CD14-positive monocyte (primary cell): Measurements from ENCODE around the gene MAP1S. TPM values are rescaled to one million over a fixed set of nuclear protein-coding genes. Genes with fewer than 3 reads are reported as not detected.
A peak's percentile ranks its signal among the peaks of the same experiment; 100 is the strongest.

Experiments
- DNase-seq, 3 donors: peaks; one replicate each; pipeline ENCODE4 v3.0.0-alpha.2; 2011 to 2022
- H2AFZ ChIP-seq: 2 replicates; pipeline ENCODE4 v1.6.0; 2012; ENCODE audit warnings: mild to moderate bottlenecking, low read depth, low read length, inconsistent platforms; ENCODE audit not compliant: insufficient read depth, poor library complexity, severe bottlenecking
- H3K27ac ChIP-seq, 2 donors: 1 replicate in 1 of 2; 2 replicates in 1 of 2; pipeline ENCODE4 v1.5.1; 2012 to 2013; ENCODE audit warnings: low read length in 2 of 2, control low read depth in 1 of 2, inconsistent platforms in 1 of 2, low read depth in 1 of 2, mild to moderate bottlenecking in 1 of 2
- H3K27me3 ChIP-seq, 2 donors: one replicate each; pipeline versions ENCODE4 v1.6.0 to v1.6.1; 2011 to 2013; ENCODE audit warnings: low read length in 2 of 2; ENCODE audit not compliant: control insufficient read depth in 2 of 2, insufficient read depth in 2 of 2
- H3K36me3 ChIP-seq, 2 donors: replicated peaks in 1 of 2; 1 replicate in 1 of 2; 2 replicates in 1 of 2; pipeline versions ENCODE4 v1.5.1 to v1.6.1; 2012 to 2013; ENCODE audit warnings: low read length in 2 of 2, control low read depth in 1 of 2, inconsistent platforms in 1 of 2, mild to moderate bottlenecking in 1 of 2; ENCODE audit not compliant: insufficient read depth in 2 of 2, control insufficient read depth in 1 of 2
- H3K4me1 ChIP-seq, 2 donors: 1 replicate in 1 of 2; 2 replicates in 1 of 2; pipeline versions ENCODE4 v1.5.1 to v1.6.1; 2012 to 2013; ENCODE audit warnings: low read length in 2 of 2, control low read depth in 1 of 2, inconsistent platforms in 1 of 2, mild to moderate bottlenecking in 1 of 2, moderate library complexity in 1 of 2; ENCODE audit not compliant: insufficient read depth in 2 of 2, control insufficient read depth in 1 of 2
- H3K4me2 ChIP-seq: replicated peaks from 2 replicates; pipeline ENCODE3; 2012; ENCODE audit warnings: low read length, moderate library complexity, mild to moderate bottlenecking; ENCODE audit not compliant: poor library complexity, severe bottlenecking; ENCODE audit errors: extremely low read depth
- H3K4me3 ChIP-seq, 3 experiments: fragments of 200-600 bp in 1 of 3; sonication (generic) in 1 of 3; replicated peaks in 1 of 3; 1 replicate in 2 of 3; 2 replicates in 1 of 3; pipeline ENCODE4 v1.5.1; 2011 to 2013; ENCODE audit warnings: low read length in 3 of 3, mild to moderate bottlenecking in 3 of 3, control low read depth in 2 of 3, low read depth in 2 of 3, inconsistent platforms in 1 of 3, moderate library complexity in 1 of 3
- H3K79me2 ChIP-seq: 2 replicates; pipeline ENCODE4 v1.6.0; 2012; ENCODE audit warnings: mild to moderate bottlenecking, control low read depth, inconsistent platforms, low read length, moderate library complexity; ENCODE audit not compliant: insufficient read depth
- H3K9ac ChIP-seq: 2 replicates; pipeline ENCODE4 v1.6.0; 2017; ENCODE audit warnings: low read length, mild to moderate bottlenecking; ENCODE audit not compliant: insufficient read depth, poor library complexity, severe bottlenecking
- H3K9me3 ChIP-seq, 2 donors: replicated peaks in 1 of 2; 1 replicate in 1 of 2; 2 replicates in 1 of 2; pipeline versions ENCODE4 v1.5.1 to v1.6.1; 2012 to 2013; ENCODE audit warnings: low read length in 2 of 2, control low read depth in 1 of 2; ENCODE audit not compliant: control insufficient read depth in 1 of 2, insufficient read depth in 1 of 2
- H4K20me1 ChIP-seq: 2 replicates; pipeline ENCODE4 v1.6.0; 2012; ENCODE audit warnings: mild to moderate bottlenecking, low read length, control low read depth, moderate library complexity; ENCODE audit not compliant: insufficient read depth
- H3K27ac Mint-ChIP-seq, 7 donors: one replicate each; pipeline ENCODE4 v1.8.0; 2020; ENCODE audit warnings: mild to moderate bottlenecking in 7 of 7, mixed read lengths in 7 of 7, moderate library complexity in 6 of 7, inconsistent platforms in 2 of 7
- H3K27me3 Mint-ChIP-seq, 3 donors: one replicate each; pipeline ENCODE4 v1.8.0; 2021 to 2022; ENCODE audit warnings: low read depth in 3 of 3, mild to moderate bottlenecking in 3 of 3, mixed read lengths in 3 of 3, moderate library complexity in 3 of 3, inconsistent platforms in 1 of 3
- H3K36me3 Mint-ChIP-seq, 2 donors: one replicate each; pipeline ENCODE4 v1.8.0; 2020; ENCODE audit warnings: mixed read lengths in 2 of 2, inconsistent platforms in 1 of 2, mild to moderate bottlenecking in 1 of 2
- H3K4me1 Mint-ChIP-seq: one replicate; pipeline ENCODE4 v1.8.0; 2020; ENCODE audit warnings: mild to moderate bottlenecking, mixed read lengths
- H3K4me3 Mint-ChIP-seq, 2 donors: one replicate each; pipeline ENCODE4 v1.8.0; 2020; ENCODE audit warnings: mild to moderate bottlenecking in 2 of 2, mixed read lengths in 2 of 2, moderate library complexity in 1 of 2
- H3K9me3 Mint-ChIP-seq, 7 donors: one replicate each; pipeline ENCODE4 v1.8.0; 2020 to 2022; ENCODE audit warnings: mixed read lengths in 7 of 7, mild to moderate bottlenecking in 6 of 7, moderate library complexity in 6 of 7, inconsistent platforms in 2 of 7
- CTCF ChIP-seq: fragments of 200-600 bp; IDR thresholded peaks from one replicate; pipeline ENCODE4 v1.8.0; 2022; ENCODE audit warnings: antibody characterized with exemption, mild to moderate bottlenecking
- WGBS: methylation state at CpG from one replicate; pipeline ENCODE4 v1.1.5; 2013; ENCODE audit warnings: missing lambda C conversion rate; ENCODE audit not compliant: insufficient coverage; 5-methylcytosine and 5-hydroxymethylcytosine counted together
- intact Hi-C, 2 donors: fragments of 100-400 bp; cut with micrococcal nuclease; formaldehyde crosslinking; loops; one replicate each; pipeline versions ENCODE4 v1.15.0 to v1.15.1; 2023
- polyA plus RNA-seq, 3 donors: library from polyadenylated mRNA; depleted of rRNA in 1 of 3; unstranded in 2 of 3; stranded (reverse) in 1 of 3; fragments of 300-500 nt in 2 of 3; fragments of >200 nt in 1 of 3; fragmentation: Illumina TruSeq in 2 of 3; gene quantifications; 1 replicate in 2 of 3; 2 replicates in 1 of 3; pipeline ENCODE4 v1.2.3, GENCODE V29; 2012 to 2021

Gene MAP1S
- polyA plus RNA-seq, 3 donors, result 24.5 to 28.3 (median 27.5) TPM

GRCh38 chr19:17741456-17741855, 22.2 kb downstream of the MAP1S start:
- H3K27ac Mint-ChIP-seq, result peak overlapping the region in 6 of 7 donors; percentile 4 to 68 (median 24)

GRCh38 chr19:17743874-17744580, 24.7 kb downstream of the MAP1S start:
- no peaks in the 10 kb centered on the region for H3K27me3 ChIP-seq
- no peaks in the 10 kb centered on the region for H3K36me3 ChIP-seq
- no peak overlapping the region for H3K4me2 ChIP-seq
- WGBS, result 57% methylated on average over 1 of the region's 6 CpGs
- no peaks in the 10 kb centered on the region for H3K9me3 ChIP-seq
- Mint-ChIP-seq H3K9me3 (peaks cover 0 to 4% (median 1%) of the 10 kb centered on the region in 7 donors), H3K27me3 (peaks cover 0 to 3% (median 2%) of the 10 kb centered on the region in 3 donors), H3K36me3 (peaks cover 8 to 12% of the 10 kb centered on the region in 2 donors), H3K27ac (peak overlapping the region; percentile 77 to 95 (median 83)), H3K4me1 (peaks cover 32% of the 10 kb centered on the region), H3K4me3 (no peak overlapping the region)
- peak overlapping the region in 1 of 2 donors; percentile 73 for H3K27ac ChIP-seq
- H2AFZ ChIP-seq, result no peak overlapping the region
- no peak overlapping the region for H3K9ac ChIP-seq
- no peak overlapping the region for H3K4me3 ChIP-seq
- TF ChIP-seq CTCF, result no peak
- H3K4me1 ChIP-seq, result peaks cover 21 to 38% of the 10 kb centered on the region in 2 donors
- peak; percentile 74 to 90 (median 90) for DNase-seq
- intact Hi-C loops, result no loop called here
- peaks cover 14% of the 10 kb centered on the region for H3K79me2 ChIP-seq
- no peaks in the 10 kb centered on the region for H4K20me1 ChIP-seq

More at GRCh38 chr19:17741456-17741855, 22.2 kb downstream of the MAP1S start:
- H2AFZ ChIP-seq, result no peak overlapping the region
- H3K36me3 Mint-ChIP-seq, result peaks cover 24 to 33% of the 10 kb centered on the region in 2 donors
- no peak overlapping the region for H3K4me2 ChIP-seq
- H3K27me3 ChIP-seq, result no peaks in the 10 kb centered on the region
- TF ChIP-seq CTCF, result no peak
- intact Hi-C loops, result no loop called here
- H3K79me2 ChIP-seq, result no peaks in the 10 kb centered on the region
- H3K4me3 Mint-ChIP-seq, result no peak overlapping the region
- no peak for DNase-seq
- no peak overlapping the region for H3K9ac ChIP-seq
- no peak overlapping the region for H3K4me3 ChIP-seq
- peaks cover 3 to 17% of the 10 kb centered on the region in 2 donors for H3K36me3 ChIP-seq
- no peak overlapping the region for H3K27ac ChIP-seq
- peaks cover 0 to 4% (median 1%) of the 10 kb centered on the region in 7 donors for H3K9me3 Mint-ChIP-seq
- no peaks in the 10 kb centered on the region for H4K20me1 ChIP-seq
- no peaks in the 10 kb centered on the region for H3K9me3 ChIP-seq
- WGBS, result 95% methylated on average over 2 of the region's 2 CpGs
- peaks cover 0 to 3% (median 2%) of the 10 kb centered on the region in 3 donors for H3K27me3 Mint-ChIP-seq
- H3K4me1 ChIP-seq, result peaks cover 6 to 19% of the 10 kb centered on the region in 2 donors
- H3K4me1 Mint-ChIP-seq, result peaks cover 24% of the 10 kb centered on the region
